Hepatocyte (in vitro differentiated cells): ENCODE measurements around the gene DOCK8. TPM values are rescaled to one million over a fixed set of nuclear protein-coding genes. Genes with fewer than 3 reads are reported as not detected.

ENCODE experiments used
- DNase-seq: peaks from one replicate; pipeline ENCODE4 v3.0.0-alpha.2; 2016; ENCODE audit warnings: low spot score
- H2AFZ ChIP-seq: fragments of 200-600 bp; sonication (generic); 2 replicates; pipeline ENCODE4 v1.6.0; 2016; ENCODE audit warnings: antibody characterized with exemption, mild to moderate bottlenecking
- H3K27ac ChIP-seq: fragments of 200-600 bp; sonication (generic); 2 replicates; pipeline ENCODE4 v1.5.1; 2016; ENCODE audit warnings: mild to moderate bottlenecking
- H3K27me3 ChIP-seq: fragments of 200-600 bp; sonication (generic); 2 replicates; pipeline ENCODE4 v1.6.1; 2016
- H3K36me3 ChIP-seq: fragments of 200-600 bp; sonication (generic); replicated peaks from 2 replicates; pipeline ENCODE4 v1.5.1; 2016; ENCODE audit warnings: low read depth; ENCODE audit not compliant: insufficient read depth
- H3K4me1 ChIP-seq: fragments of 200-600 bp; sonication (generic); 2 replicates; pipeline ENCODE4 v1.5.1; 2016; ENCODE audit warnings: mild to moderate bottlenecking, moderate library complexity; ENCODE audit not compliant: insufficient read depth
- H3K4me2 ChIP-seq: fragments of 200-600 bp; sonication (generic); 2 replicates; pipeline ENCODE4 v1.6.0; 2016
- H3K4me3 ChIP-seq: fragments of 200-600 bp; sonication (generic); 2 replicates; pipeline ENCODE4 v1.5.1; 2016; ENCODE audit warnings: mild to moderate bottlenecking
- H3K79me2 ChIP-seq: fragments of 200-600 bp; sonication (generic); 2 replicates; pipeline ENCODE4 v1.6.0; 2017; ENCODE audit warnings: mild to moderate bottlenecking
- H3K9me2 ChIP-seq: fragments of 200-600 bp; sonication (generic); replicated peaks from 2 replicates; pipeline ENCODE4 v1.6.0; 2017; ENCODE audit warnings: mild to moderate bottlenecking; ENCODE audit not compliant: insufficient read depth
- H3K9me3 ChIP-seq: fragments of 200-600 bp; sonication (generic); 2 replicates; pipeline ENCODE4 v1.5.1; 2016; ENCODE audit warnings: low read depth, mild to moderate bottlenecking
- H4K20me1 ChIP-seq: fragments of 200-600 bp; sonication (generic); 2 replicates; pipeline ENCODE4 v1.6.0; 2016; ENCODE audit warnings: mild to moderate bottlenecking; ENCODE audit not compliant: insufficient read depth, poor library complexity, severe bottlenecking
- CTCF ChIP-seq: fragments of 200-600 bp; sonication (generic); IDR thresholded peaks from 2 replicates; pipeline ENCODE4 v1.5.1; 2016; ENCODE audit warnings: antibody characterized with exemption, mild to moderate bottlenecking; ENCODE audit not compliant: poor library complexity
- EZH2 ChIP-seq: fragments of 200-600 bp; sonication (generic); IDR thresholded peaks from 2 replicates; pipeline ENCODE4 v1.6.1; 2016; ENCODE audit warnings: antibody characterized with exemption, mild to moderate bottlenecking, borderline replicate concordance
- EZH2phosphoT487 ChIP-seq: fragments of 200-600 bp; sonication (generic); IDR thresholded peaks from one replicate; pipeline ENCODE4 v1.6.1; 2018; ENCODE audit warnings: antibody characterized with exemption, mild to moderate bottlenecking, low read depth, moderate library complexity; ENCODE audit not compliant: unreplicated experiment, severe bottlenecking
- whole genome bisulfite sequencing: methylation state at CpG from one replicate; pipeline ENCODE4 v1.1.6; 2016; ENCODE audit warnings: low lambda C conversion rate; ENCODE audit errors: missing lambda C conversion rate; 5-methylcytosine and 5-hydroxymethylcytosine counted together
- polyA plus RNA-seq: library from polyadenylated mRNA; unstranded; fragments of >200 nt; fragmentation: Nextera tagmentation; extraction: Ambion mirVana; gene quantifications from 2 replicates; pipeline ENCODE4 v1.2.1, GENCODE V29; 2016
- total RNA-seq: library from RNA; depleted of rRNA; stranded (reverse); fragments of >200 nt; gene quantifications from 2 replicates; pipeline ENCODE4 v1.2.3, GENCODE V29; 2014

Gene DOCK8
- total and polyA plus RNA-seq, 2 experiments from 2014 or later = 6.5 to 6.6 TPM

- H3K27me3 ChIP-seq = no peaks in the 10 kb centered on the region
- no peaks in the 10 kb centered on the region for H3K79me2 ChIP-seq
- H2AFZ ChIP-seq = no peak overlapping the region
- H3K9me3 ChIP-seq = no peaks in the 10 kb centered on the region
- H3K9me2 ChIP-seq = no peaks in the 10 kb centered on the region
- H3K4me2 ChIP-seq = no peak overlapping the region
- H4K20me1 ChIP-seq = peaks cover 2% of the 10 kb centered on the region
- no peak overlapping the region for H3K27ac ChIP-seq
- no peak for DNase-seq
- 92% methylated on average over 2 of the region's 2 CpGs for WGBS
- H3K4me3 ChIP-seq = no peak overlapping the region
- H3K36me3 ChIP-seq = no peaks in the 10 kb centered on the region
- TF ChIP-seq EZH2 (no peak), EZH2phosphoT487 (no peak), CTCF (no peak)
- no peaks in the 10 kb centered on the region for H3K4me1 ChIP-seq
Measured at GRCh38 chr9:248278-248961, 33.8 kb downstream of the DOCK8 start.

- no peaks in the 10 kb centered on the region for H3K79me2 ChIP-seq
- no peak for TF ChIP-seq EZH2
- TF ChIP-seq EZH2phosphoT487 = no peak
- TF ChIP-seq CTCF = no peak
- WGBS = 95% methylated on average over 3 of the region's 3 CpGs
Measured at GRCh38 chr9:249025-249424, 34.4 kb downstream of the DOCK8 start.

GRCh38 chr9:250039-250438 is 35.4 kb downstream of the DOCK8 start:
- DNase-seq = no peak
- Histone ChIP-seq H3K4me2 (no peak overlapping the region), H3K4me1 (no peaks in the 10 kb centered on the region), H3K9me3 (no peaks in the 10 kb centered on the region), H3K27ac (no peak overlapping the region), H3K9me2 (no peaks in the 10 kb centered on the region), H4K20me1 (peaks cover 2% of the 10 kb centered on the region), H3K27me3 (no peaks in the 10 kb centered on the region), H3K4me3 (no peak overlapping the region), H2AFZ (no peak overlapping the region), H3K36me3 (no peaks in the 10 kb centered on the region), H3K79me2 (no peaks in the 10 kb centered on the region)
- no peak for TF ChIP-seq CTCF
- TF ChIP-seq EZH2 = no peak
- no peak for TF ChIP-seq EZH2phosphoT487
- 80% methylated on average over 1 of the region's 1 CpG for WGBS

More at GRCh38 chr9:249025-249424, 34.4 kb downstream of the DOCK8 start:
- H4K20me1 ChIP-seq = peaks cover 2% of the 10 kb centered on the region
- H3K4me3 ChIP-seq = no peak overlapping the region
- no peak overlapping the region for H3K27ac ChIP-seq
- no peak overlapping the region for H3K4me2 ChIP-seq
- no peaks in the 10 kb centered on the region for H3K9me3 ChIP-seq
- no peaks in the 10 kb centered on the region for H3K9me2 ChIP-seq
- no peaks in the 10 kb centered on the region for H3K36me3 ChIP-seq
- H3K4me1 ChIP-seq = no peaks in the 10 kb centered on the region
- no peak overlapping the region for H2AFZ ChIP-seq
- no peak for DNase-seq
- no peaks in the 10 kb centered on the region for H3K27me3 ChIP-seq
